Muscle of arm (tissue), 12 donors: ENCODE results near the gene STING1. TPM values are rescaled to one million over a fixed set of nuclear protein-coding genes. Genes with fewer than 3 reads are reported as not detected.
"Not testable (repeated sequence)": the region's sequence is repeated elsewhere in the genome, so short reads cannot be mapped to it uniquely, and the experiment has no call there.

Source experiments
- DNase-seq: peaks from one replicate; pipeline ENCODE4 v3.0.0-alpha.2; 2013
- polyA plus RNA-seq, 12 donors: library from polyadenylated mRNA; unstranded; fragments of 120-200 nt; gene quantifications; one replicate each; pipeline ENCODE4 v1.2.1, GENCODE V29; 2013; ENCODE audit not compliant: insufficient read length in 12 of 12

STING1 gene
- polyA plus RNA-seq, 12 donors, result 17.0 to 48.5 (median 31.8) TPM; not detected in 1

- DNase-seq, result not testable (repeated sequence)
Measured at GRCh38 chr5:139504722-139505121, 22.2 kb upstream of the STING1 start.

GRCh38 chr5:139503879-139504278 is 21.3 kb upstream of the STING1 start:
- DNase-seq, result not testable (repeated sequence)

GRCh38 chr5:139503036-139503817 is 20.7 kb upstream of the STING1 start:
- not testable (repeated sequence) for DNase-seq

GRCh38 chr5:139501381-139501780 is 18.8 kb upstream of the STING1 start:
- DNase-seq, result no peak

GRCh38 chr5:139495638-139496435 is 13.3 kb upstream of the STING1 start:
- DNase-seq, result no peak

- no peak for DNase-seq
Measured at GRCh38 chr5:139494832-139495231, 12.3 kb upstream of the STING1 start.

GRCh38 chr5:139494256-139494655 is 11.7 kb upstream of the STING1 start:
- DNase-seq, result no peak

- no peak for DNase-seq
Measured at GRCh38 chr5:139492700-139493192, 10.2 kb upstream of the STING1 start.

- no peak for DNase-seq
Measured at GRCh38 chr5:139488260-139488659, 5.7 kb upstream of the STING1 start.

GRCh38 chr5:139486201-139486600 is 3.6 kb upstream of the STING1 start:
- DNase-seq, result no peak

GRCh38 chr5:139482890-139483208 is 291 bp upstream of the STING1 start:
- DNase-seq, result not testable (repeated sequence)

- no peak for DNase-seq
Measured at GRCh38 chr5:139481580-139482049, 943 bp downstream of the STING1 start.

- peak; percentile 39 for DNase-seq
Measured at GRCh38 chr5:139481122-139481533, 1.4 kb downstream of the STING1 start.

- DNase-seq, result not testable (repeated sequence)
Measured at GRCh38 chr5:139479729-139480128, 2.8 kb downstream of the STING1 start.

GRCh38 chr5:139478657-139479423 is 3.7 kb downstream of the STING1 start:
- not testable (repeated sequence) for DNase-seq

- no peak for DNase-seq
Measured at GRCh38 chr5:139475865-139476617, 6.5 kb downstream of the STING1 start.

GRCh38 chr5:139474890-139475791 is 7.4 kb downstream of the STING1 start:
- DNase-seq, result peak; percentile 28

- DNase-seq, result no peak
Measured at GRCh38 chr5:139473565-139473964, 9.0 kb downstream of the STING1 start.

- DNase-seq, result peak; percentile 28
Measured at GRCh38 chr5:139473105-139473504, 9.5 kb downstream of the STING1 start.

GRCh38 chr5:139472386-139473030 is 10.1 kb downstream of the STING1 start:
- DNase-seq, result no peak
